Gastrocnemius medialis (tissue), 4 donors: ENCODE measurements around the gene CTNNA2.

ENCODE experiments used
- CTCF ChIP-seq, 5 experiments: fragments of 450-650 bp in 3 of 5; fragments of 200-600 bp in 2 of 5; sonication (generic) in 2 of 5; IDR thresholded peaks in 4 of 5; conservative IDR thresholded peaks in 1 of 5; 1 replicate in 4 of 5; 2 replicates in 1 of 5; pipeline ENCODE4 v1.5.1; 2016 to 2019; ENCODE audit warnings: antibody characterized with exemption in 5 of 5, mild to moderate bottlenecking in 3 of 5, moderate library complexity in 3 of 5
- POLR2A ChIP-seq, 2 donors: fragments of 450-650 bp; IDR thresholded peaks; one replicate each; pipeline ENCODE4 v1.6.1; 2017; ENCODE audit warnings: antibody characterized with exemption in 2 of 2, mild to moderate bottlenecking in 2 of 2, moderate library complexity in 2 of 2

DNA sequence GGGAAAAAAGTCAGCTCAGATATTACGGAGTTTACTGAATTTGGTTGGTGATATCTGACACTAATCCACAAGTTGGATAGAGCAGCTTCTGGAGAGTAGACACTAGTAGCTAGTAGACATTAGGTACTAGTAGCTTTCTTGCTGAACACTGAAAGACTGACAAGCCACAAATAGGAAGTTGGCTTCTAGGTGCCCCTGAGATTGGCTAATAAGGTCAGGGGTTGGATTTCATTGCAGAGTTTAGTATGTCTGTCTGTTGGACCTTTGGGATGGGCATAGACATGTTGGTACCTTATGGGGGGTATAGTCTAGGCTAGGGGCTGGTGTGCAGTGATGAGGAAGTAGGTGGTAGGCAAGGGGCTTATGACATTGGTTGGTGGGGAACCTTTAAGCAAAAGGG lies 956.6 kb downstream of the CTNNA2 start:
- TF ChIP-seq CTCF (IDR thresholded peaks at IDR 0.05 in 4 of 5, conservative IDR thresholded peaks at IDR 0.05 in 1 of 5) (no peak), POLR2A (IDR thresholded peaks at IDR 0.05) (no peak)
